Measurements from ENCODE around the gene AP3D1.

AP3D1 gene

DNA sequence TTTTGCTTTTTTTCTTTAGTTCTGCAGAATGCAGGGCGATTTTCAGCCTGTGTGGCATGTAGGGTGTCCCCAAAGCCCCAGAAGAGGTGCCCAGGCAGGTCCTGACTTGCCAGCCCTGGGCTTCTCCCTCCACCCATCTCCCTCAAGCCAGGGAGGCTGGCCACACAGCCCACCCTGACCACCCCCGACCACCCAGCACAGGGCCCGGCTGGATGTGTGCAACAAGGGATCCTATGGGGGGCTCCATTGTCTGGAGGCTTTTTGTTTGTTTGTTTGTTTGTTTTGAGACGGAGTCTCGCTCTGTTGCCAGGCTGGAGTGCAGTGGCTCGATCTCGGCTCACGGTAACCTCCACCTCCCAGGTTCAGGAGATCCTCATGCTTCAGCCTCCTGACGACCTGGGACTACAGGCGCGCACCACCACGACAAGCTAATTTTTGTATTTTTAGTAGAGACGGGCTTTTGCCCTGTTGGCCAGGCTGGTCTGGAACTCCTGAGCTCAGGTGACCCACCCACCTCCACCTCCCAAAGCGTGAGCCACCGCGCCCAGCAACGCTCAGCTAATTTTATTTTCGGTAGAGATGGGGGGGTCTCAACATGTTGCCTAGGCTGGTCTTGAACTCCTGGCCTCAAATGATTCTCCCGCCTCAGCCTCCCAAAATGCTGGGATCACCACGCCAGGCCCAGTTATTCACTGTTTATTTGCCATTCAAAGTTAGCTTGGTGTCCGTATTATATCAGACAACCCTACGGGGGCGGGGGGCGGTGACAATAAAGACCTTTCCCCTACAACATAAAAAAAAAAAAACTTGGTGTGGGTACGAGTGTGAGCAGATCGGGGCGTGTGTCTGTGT lies 92.6 kb downstream of the AP3D1 start:
- no peak for DNase-seq

DNA sequence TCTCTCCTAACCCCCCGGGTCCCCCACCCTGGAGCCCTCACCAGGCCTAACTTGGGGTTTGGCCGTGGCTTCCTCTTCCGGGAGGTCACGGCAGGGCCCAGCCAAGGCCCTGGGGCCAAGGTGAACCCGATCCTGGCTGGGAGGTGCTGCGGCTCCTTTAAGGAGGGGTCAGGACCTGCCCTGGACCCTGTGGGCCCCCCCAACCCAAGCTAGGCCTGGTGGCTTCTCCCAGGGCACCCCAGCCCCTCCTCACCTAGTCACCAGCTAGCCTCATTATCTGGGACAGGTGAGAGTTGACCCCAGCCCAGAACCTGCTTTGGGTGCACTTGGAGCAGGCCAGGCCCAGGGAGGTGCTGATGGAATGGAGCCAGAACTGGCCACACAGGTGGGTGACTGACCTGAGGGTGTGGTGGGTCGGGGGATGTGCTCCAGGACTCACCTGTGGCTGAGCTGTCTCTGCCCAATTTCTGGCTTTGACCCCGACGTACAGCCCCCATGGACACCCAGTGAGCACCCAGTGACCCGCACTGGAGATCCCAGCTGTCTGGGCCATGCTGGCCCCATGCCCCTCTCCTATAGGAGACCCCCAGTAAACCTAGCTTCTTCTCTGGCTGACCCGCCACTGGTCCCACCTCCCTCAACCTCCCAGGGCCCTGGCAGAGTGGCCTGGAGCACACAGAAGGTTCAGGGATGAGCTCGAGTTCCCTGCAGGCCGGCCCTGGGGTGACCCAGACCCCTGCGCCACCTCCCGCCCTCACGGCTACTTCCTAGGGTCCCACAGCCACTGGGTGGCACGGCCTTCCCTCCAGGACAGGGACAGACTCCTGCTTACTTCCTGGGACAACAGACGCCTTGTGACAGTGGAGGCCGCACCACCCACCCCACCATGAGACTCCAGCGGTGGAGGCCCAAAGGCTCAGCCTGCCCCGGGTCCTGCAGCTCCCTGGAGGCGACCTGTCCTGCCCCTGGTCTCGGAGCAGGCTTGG lies 93.6 kb downstream of the AP3D1 start:
- no peak for DNase-seq

DNA sequence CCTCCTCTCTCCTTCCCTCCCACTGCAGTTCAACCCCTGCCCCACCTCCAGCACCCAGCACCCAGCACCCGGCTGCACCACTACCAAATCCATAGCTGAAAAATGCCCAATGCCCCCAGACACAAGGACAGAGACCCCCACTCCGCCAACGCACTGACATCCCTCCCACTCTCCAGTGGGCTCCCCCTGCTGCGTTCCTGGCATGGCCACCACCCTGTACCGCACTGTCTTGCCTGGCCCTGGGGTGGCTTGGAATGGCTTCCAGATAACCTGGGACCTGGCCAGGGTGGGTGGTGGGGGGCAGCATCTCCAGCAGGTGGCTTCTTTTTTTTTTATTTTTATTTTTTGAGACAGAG lies 94.6 kb downstream of the AP3D1 start:
- DNase-seq = no peak

DNA sequence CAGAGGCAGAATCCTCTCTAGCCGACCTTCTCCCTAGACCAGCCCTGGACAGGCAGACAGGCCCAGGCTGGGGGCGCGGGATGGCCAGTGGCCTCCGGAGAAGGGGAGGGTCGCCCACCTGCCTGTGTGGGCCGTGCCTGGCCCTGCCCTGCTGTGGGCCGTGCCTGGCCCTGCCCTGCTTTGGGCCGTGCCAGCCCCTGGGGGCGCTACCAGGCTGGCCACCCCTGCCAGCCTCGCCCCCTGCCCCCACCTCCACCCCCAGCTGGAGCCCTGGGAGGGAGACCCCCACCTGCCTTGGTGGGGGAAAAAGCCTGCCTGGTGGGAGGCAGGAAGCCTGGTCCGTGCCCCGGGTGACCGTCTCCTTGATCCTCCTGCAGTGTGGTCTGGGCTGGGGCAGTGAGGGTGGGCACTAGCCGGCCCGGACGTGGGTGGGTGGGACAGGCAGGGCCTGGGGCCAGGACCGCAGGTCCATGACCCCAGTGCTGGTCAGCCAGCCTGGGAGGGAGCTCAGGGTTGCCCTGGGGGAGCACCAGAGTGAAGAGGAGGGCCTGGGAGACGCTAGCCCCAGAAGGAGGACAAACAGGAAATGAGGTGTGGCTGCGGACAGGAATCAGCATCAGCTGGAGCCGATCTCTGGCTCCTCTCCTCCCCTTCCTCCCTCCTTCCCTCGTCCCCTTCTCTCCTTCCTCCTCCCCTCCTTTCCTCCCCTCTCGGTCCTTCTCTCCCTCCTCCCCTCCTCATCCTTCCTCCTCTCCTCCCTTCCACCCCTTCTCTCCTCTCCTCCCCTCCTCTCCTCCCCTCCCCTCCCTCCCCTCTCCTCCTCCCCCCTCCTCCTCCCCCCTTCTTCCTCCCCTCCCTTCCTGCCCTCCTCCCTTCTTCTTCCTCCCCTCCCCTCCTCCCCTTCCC lies 95.2 kb downstream of the AP3D1 start:
- DNase-seq = no peak

DNA sequence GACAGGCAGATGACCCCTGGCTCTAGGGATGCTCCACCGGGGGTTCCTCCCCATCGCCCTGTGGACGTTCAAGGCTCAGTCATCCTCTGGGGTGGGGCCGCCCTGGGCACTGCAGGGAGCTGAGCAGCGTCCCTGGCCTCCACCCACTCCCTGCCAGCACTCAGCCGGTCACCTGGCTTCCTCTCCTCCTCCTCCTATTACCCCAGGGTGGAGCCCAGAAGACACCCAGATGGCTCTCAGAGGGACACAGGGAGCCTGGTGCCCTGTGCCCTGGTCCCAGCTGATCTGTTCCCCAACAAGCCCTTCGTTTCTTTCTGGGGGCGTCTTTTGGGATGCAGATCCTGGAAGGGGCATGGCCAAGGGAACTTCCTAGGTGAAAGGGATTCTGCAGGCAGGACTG lies 96.6 kb downstream of the AP3D1 start:
- DNase-seq = no peak

GRCh38 chr19:2053601-2054389 lies 97.6 kb downstream of the AP3D1 start:
- no peak for DNase-seq

DNA sequence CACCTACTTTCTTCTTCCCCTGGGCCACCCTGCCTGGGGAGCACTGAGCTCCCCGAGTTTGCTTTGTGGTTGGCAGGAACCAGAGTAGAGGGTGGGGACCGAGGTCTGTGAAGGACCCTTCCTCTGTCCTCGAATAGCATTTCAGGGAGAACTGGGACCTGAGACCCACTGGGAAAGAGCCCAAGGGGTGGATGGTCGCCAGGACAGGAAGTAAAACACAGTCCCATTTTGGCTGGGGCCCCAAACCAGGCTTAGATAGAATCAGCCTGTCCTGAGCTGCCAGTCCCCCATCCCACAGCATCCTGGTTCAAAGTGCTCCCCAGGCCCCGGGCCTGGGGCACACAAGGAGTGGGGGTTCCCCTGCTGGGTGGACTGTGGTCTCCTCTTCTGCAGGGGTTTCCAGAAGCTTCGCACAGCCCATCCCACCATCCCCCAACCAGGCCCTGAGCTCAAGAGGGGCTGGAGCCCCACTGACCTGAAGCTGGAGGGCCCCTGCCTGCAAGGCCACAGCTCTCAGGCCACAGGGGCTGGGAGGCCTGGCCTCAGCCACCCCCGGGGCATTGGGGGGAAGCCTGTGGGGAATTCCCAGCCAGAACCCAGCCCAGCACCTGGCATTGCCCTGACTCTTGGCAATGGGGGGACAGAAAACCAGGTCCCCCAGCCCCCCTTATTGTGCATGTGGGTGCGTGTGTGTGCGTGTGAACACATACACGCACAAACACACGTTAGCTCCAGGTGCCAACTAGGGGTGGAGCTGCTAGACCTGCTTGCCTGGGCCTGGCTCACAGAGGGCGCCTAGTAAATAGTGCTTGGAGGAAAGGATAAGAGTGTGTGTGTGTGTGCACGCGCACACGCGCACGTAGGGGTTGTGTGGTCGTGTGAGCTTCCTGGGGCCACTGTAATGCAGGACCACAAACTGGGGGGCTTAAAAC lies 99.3 kb downstream of the AP3D1 start:
- DNase-seq = no peak

DNA sequence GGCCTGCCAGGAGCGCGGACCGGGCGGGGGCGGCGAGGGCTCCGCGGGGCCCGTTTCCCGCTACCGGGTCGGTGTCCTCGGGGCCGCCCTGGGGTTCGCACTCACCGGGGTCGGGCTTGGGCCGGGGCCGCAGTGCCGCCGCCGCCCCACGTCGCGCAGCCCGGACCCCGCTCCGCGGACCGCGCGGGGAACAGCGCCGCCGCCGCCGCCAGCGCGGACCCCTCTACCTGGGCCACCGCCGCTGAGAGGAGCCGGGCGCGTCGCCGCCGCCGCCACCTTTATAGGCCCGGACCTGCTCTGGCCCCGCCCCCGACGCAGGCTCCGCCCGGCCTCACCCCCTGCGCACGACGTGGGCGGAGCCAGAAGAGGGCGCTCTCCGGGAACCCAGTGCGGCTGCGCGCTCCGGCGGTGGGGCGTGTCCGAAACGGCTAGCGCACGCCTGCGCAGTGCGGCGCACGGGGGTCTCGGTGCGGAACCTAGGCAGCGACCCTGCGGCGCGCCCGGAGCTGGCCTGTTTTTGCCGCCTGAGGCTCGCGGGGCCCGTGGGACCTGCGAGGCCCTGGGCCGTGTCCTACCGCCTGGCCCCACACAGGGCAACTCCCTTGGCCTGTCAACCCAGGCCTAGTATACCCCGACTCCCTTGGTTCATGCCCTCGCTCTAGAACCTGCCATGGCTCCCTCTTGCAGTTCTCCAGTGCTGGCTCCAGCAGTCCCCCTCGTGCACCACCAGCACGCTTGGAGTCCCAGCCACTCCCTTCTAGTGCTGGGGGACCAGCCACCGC lies 100.2 kb downstream of the AP3D1 start, which contains the start of gene MKNK2:
Gene MKNK2 (minus strand): TSS at position 254 of the 782 bp plus-strand sequence. CDS start 393 bp downstream, outside the sequence.
- peak; percentile 60 for DNase-seq

Data from DMS79 (cell line).